GM12892 (cell line): Measurements from ENCODE around the gene TDRD6.

ENCODE experiments used
- POLR2A ChIP-seq: IDR thresholded peaks from 2 replicates; pipeline ENCODE4 v1.6.1; 2011; ENCODE audit warnings: low read depth, low read length, control low read depth
- POLR2AphosphoS5 ChIP-seq: IDR thresholded peaks from 2 replicates; pipeline ENCODE4 v1.6.1; 2011; ENCODE audit warnings: low read depth, low read length, control low read depth

GRCh38 chr6:46638650-46639049 is 49.0 kb upstream of the TDRD6 start:
- TF ChIP-seq POLR2AphosphoS5 (no peak), POLR2A (no peak)
